ENCODE measurements around the gene RASGRF2. TPM values are rescaled to one million over a fixed set of nuclear protein-coding genes. Genes with fewer than 3 reads are reported as not detected.

Gene RASGRF2
- total and polyA plus RNA-seq, 2 of the 8 experiments (the other 6 are each of a cell fraction or from before 2014, with no cell fraction given) = 2.6 to 29.5 TPM

DNA sequence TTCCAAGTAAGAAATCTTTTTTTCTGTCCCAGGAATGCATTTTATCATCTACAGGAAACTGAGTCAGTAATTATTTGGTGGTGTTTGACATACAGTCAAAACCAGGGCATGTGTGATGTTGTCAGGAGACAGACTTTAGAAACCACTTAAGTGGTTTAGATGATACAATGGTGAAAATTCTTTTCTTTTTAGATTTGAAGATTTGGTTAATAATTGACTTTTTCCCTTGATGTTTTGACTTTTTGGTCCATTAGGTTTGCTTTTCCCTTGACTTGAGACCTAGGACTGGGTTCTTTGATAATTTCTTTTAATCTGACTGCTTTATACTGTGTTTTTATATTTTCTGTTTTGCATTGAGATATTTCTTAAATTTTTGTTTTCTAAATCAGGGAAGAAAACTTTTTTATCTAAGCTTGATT lies 85.2 kb downstream of the RASGRF2 start (continued):
- TF ChIP-seq CBX8 (IDR thresholded peaks at IDR 0.05; ENCODE audit: borderline replicate concordance, low read depth, low read length) (no peak), TAF1 (IDR thresholded peaks at IDR 0.05; ENCODE audit: low read depth, low read length) (no peak), EZH2 (IDR thresholded peaks at IDR 0.05; ENCODE audit: low read depth, low read length, severe bottlenecking) (no peak), TBP (IDR thresholded peaks at IDR 0.05; ENCODE audit: low read depth, low read length) (no peak)

All from H1 (cell line).